Stomach smooth muscle (tissue), 2 donors: ENCODE results near the gene MYLK.

Experiments used
- H3K27ac ChIP-seq: one replicate; pipeline ENCODE4 v1.7.0; 2013; ENCODE audit warnings: mild to moderate bottlenecking, low read length, inconsistent platforms
- H3K27me3 ChIP-seq, 2 donors: one replicate each; pipeline ENCODE4 v1.7.0; 2013; ENCODE audit warnings: low read length in 2 of 2; ENCODE audit not compliant: insufficient read depth in 2 of 2, control insufficient read depth in 1 of 2
- H3K36me3 ChIP-seq, 2 donors: one replicate each; pipeline ENCODE4 v1.7.0; 2013; ENCODE audit warnings: low read length in 2 of 2; ENCODE audit not compliant: control insufficient read depth in 2 of 2, insufficient read depth in 2 of 2
- H3K4me1 ChIP-seq: one replicate; pipeline ENCODE4 v1.7.0; 2013; ENCODE audit warnings: low read length; ENCODE audit not compliant: control insufficient read depth, insufficient read depth
- H3K4me3 ChIP-seq, 2 donors: one replicate each; pipeline ENCODE4 v1.7.0; 2013; ENCODE audit warnings: low read length in 2 of 2
- H3K9ac ChIP-seq, 2 donors: one replicate each; pipeline ENCODE4 v1.7.0; 2013; ENCODE audit warnings: low read length in 2 of 2, mild to moderate bottlenecking in 1 of 2
- H3K9me3 ChIP-seq, 2 donors: one replicate each; pipeline ENCODE4 v1.7.0; 2013; ENCODE audit warnings: low read length in 2 of 2; ENCODE audit not compliant: control insufficient read depth in 2 of 2
- donor health status: healthy.
- donor health status: Pancreatic carcinoma.

MYLK gene

DNA sequence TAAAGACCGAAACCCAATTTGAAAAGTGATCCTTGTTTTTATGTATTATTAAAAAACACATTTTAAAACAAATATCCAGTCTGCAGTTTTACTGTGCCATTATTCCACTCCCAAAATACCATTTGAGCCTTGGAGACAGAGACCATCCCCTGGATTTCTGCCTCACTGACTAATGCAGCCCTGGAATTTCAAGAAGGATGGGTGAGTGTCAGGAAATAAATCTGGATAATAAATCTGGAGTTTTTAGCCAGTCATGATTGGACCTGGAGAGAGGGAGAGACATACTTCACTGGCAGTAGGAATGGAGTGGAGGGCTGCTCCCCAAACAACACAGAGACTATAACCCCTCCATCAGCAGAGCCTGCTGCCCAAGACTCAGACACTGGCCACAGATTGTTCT lies 123.3 kb downstream of the MYLK start:
- Histone ChIP-seq H3K9me3 (no peaks in the 10 kb centered on the region), H3K9ac (no peak overlapping the region), H3K27me3 (no peaks in the 10 kb centered on the region), H3K36me3 (no peaks in the 10 kb centered on the region), H3K4me1 (peaks cover 27% of the 10 kb centered on the region), H3K27ac (no peak overlapping the region), H3K4me3 (no peak overlapping the region)

DNA sequence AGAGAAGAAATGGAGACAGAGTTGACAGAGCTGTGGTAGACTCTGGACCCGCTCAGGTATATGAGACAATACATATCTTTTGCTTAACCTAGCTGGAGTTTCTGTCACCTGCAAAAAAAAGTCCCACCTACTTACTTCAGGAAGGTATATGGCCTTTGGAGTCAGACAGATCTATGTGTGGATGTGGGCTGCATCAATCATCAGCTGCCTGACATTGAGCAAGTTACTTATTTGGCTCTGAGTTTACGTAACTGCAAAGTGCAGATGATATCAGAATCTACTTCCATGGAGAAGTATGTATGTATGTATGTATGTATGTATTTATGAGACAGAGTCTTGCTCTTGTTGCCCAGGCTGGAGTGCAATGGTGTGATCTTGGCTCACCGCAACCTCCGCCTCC lies 124.3 kb downstream of the MYLK start:
- no peak overlapping the region for H3K4me3 ChIP-seq
- H3K27me3 ChIP-seq = no peaks in the 10 kb centered on the region
- no peak overlapping the region for H3K27ac ChIP-seq
- no peaks in the 10 kb centered on the region for H3K36me3 ChIP-seq
- H3K9me3 ChIP-seq = no peaks in the 10 kb centered on the region
- no peak overlapping the region for H3K9ac ChIP-seq
- H3K4me1 ChIP-seq = peaks cover 36% of the 10 kb centered on the region

DNA sequence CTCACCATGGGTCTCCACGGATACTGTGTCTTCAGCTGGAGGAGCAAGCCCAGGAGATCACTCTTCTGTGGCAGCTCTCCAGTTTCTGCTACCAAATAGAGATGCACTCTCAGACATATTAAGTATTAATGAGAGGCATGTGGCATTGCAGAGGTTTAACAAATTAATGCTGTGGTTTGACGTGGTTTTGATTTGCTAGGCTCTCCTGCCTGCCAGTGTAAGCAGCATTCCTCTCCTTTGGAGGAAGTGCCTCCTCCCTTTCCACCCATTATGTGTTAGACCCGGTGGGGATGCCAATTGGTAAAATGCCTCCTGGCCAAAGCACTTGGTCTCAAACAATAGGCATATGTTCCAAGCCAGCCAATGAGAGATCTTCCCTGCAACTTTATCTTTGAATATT lies 124.8 kb downstream of the MYLK start:
- H3K27me3 ChIP-seq = no peaks in the 10 kb centered on the region
- H3K36me3 ChIP-seq = no peaks in the 10 kb centered on the region
- H3K9ac ChIP-seq = no peak overlapping the region
- no peaks in the 10 kb centered on the region for H3K9me3 ChIP-seq
- H3K4me3 ChIP-seq = no peak overlapping the region
- peaks cover 39% of the 10 kb centered on the region for H3K4me1 ChIP-seq
- H3K27ac ChIP-seq = no peak overlapping the region

DNA sequence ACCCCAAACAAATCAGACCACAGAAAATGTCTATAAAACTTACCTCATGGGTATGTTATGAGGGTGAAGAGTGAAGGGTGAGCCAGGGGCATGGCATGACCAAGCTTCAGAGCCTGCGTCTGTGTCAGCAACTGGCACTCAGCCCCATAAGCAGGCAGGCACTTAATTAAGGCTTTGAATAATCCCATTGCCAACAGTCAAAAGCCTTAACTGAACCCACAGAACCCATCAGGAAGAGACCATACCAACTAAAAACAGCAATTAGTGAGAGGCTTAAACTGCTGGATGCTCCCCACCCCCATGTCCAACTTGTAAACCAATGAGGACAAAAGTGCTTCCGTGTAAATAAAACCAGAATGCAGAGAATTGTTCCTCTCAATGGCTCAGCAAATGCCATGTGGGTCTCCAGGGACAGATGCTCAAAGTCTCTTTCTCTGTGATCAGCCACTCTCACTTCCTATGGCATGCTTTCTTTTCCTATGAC lies 126.0 kb downstream of the MYLK start:
- Histone ChIP-seq H3K27ac (peak overlapping the region; percentile 11), H3K9ac (no peak overlapping the region), H3K27me3 (no peaks in the 10 kb centered on the region), H3K4me1 (peaks cover 39% of the 10 kb centered on the region), H3K4me3 (no peak overlapping the region), H3K36me3 (no peaks in the 10 kb centered on the region), H3K9me3 (no peaks in the 10 kb centered on the region)

DNA sequence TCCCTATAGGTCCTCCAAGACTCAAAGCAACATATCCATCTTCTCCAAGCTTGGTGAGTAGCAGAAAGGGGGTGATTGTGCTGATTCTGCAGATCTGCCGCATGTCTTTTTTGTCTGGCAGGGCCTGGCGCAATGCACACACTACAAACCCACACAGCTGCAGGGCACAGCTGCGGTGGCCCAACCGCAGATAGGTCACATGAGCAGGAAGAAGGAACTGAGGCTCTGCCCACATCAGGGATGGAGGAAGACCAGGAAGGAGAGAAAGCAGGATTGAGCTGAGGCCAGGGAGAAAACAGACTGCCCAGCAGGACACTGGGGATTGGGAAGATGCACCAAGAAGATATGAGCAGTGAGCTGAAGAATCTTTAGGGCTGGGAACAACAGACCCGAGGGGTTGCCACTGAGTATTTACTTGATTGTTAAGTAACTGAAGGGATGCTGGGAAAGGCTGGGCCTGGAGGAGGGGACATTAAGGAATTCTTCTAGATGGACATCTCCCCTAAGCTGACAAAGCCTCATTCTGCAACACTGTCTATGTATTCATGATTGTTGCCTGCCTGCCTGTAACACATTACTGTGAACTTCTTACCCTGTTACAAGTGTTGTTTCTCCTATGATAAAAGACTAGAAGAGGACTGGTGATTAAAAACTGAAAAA lies 126.7 kb downstream of the MYLK start:
- Histone ChIP-seq H3K27ac (peak overlapping the region; percentile 11), H3K4me3 (no peak overlapping the region), H3K27me3 (no peaks in the 10 kb centered on the region), H3K4me1 (peaks cover 35% of the 10 kb centered on the region), H3K9ac (no peak overlapping the region), H3K36me3 (no peaks in the 10 kb centered on the region), H3K9me3 (no peaks in the 10 kb centered on the region)

DNA sequence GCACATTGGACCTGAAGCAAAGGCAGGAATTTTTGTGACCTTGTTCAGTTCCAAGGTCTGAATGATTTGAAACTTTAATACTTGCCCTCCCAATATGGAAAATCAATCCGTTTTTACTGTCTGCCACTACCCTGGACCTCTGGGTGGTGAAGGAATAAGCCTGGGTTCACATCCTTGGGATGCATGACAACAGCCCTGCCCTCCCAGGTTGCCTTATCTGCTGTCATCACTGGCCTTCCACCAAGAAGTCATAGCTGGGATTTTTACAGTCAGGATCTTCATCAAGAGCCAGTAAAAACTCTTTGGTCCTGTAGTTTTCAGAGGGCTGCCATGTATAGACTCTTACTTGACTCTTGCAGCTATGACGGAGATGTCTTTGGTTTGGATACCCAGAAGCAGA lies 128.6 kb downstream of the MYLK start:
- peak overlapping the region; percentile 41 for H3K27ac ChIP-seq
- peaks cover 43% of the 10 kb centered on the region for H3K4me1 ChIP-seq
- H3K9me3 ChIP-seq = no peaks in the 10 kb centered on the region
- H3K36me3 ChIP-seq = no peaks in the 10 kb centered on the region
- H3K9ac ChIP-seq = no peak overlapping the region
- no peaks in the 10 kb centered on the region for H3K27me3 ChIP-seq
- no peak overlapping the region for H3K4me3 ChIP-seq

DNA sequence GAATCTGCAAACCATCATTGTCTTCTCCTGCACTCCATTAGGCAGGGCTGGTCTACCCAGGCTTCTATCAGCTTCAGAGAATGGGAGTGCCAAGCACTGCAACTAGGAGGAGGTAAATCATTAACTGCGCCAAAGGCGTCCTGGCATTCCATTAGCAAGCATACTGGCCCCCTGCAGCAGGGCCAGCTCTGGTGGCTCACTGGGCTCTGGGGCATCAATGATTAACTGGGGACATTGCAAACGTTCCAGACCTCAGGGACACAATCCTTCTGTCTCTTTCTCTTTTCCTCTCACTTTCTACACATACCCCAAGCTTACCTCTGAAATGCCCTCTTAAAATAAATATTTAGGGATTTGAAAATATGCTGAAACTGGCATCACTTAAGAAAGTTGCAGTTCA lies 129.0 kb downstream of the MYLK start:
- Histone ChIP-seq H3K36me3 (no peaks in the 10 kb centered on the region), H3K4me3 (no peak overlapping the region), H3K27ac (peak overlapping the region; percentile 41), H3K27me3 (no peaks in the 10 kb centered on the region), H3K9me3 (no peaks in the 10 kb centered on the region), H3K9ac (no peak overlapping the region), H3K4me1 (peaks cover 45% of the 10 kb centered on the region)

DNA sequence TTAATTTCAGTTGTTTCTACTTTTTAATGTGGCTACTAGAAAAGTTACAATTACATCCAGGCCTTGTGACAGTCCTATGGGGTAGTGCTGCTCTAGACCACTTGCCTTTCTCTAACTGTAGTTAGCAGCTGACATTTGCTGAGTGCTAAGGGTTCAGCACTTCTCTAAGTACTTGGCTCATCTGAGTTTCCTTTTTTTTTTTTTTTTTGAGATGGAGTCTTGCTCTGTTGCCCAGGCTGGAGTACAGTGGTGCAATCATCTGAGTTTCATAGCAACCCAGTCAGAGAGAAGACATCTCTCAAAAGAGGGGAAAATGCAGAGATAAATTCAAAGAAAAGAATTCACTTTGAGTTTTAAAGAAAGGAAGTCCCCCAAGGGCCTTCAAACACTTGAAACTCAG lies 130.8 kb downstream of the MYLK start:
- no peak overlapping the region for H3K4me3 ChIP-seq
- no peaks in the 10 kb centered on the region for H3K36me3 ChIP-seq
- no peaks in the 10 kb centered on the region for H3K27me3 ChIP-seq
- H3K4me1 ChIP-seq = peaks cover 44% of the 10 kb centered on the region
- H3K27ac ChIP-seq = no peak overlapping the region
- no peak overlapping the region for H3K9ac ChIP-seq
- H3K9me3 ChIP-seq = no peaks in the 10 kb centered on the region

DNA sequence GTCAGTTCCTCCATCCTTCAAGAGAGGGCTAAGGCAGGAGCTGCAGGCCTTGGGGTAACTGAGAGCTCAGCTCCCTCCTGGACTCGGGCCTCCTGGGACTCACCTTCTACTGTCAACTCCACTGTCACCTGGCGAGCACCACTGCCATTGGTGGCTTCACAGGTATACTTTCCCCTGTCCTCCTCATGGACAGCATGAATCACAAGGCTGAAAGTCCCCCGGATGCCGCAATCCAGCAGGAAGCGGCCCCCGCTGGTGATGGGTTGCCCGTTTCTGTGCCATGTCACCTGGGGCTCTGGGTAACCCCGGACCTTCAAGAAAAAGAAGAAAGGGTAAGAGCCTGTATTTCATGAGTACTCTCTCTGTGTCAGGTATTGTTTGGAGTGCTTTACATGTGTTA lies 131.9 kb downstream of the MYLK start:
- H3K36me3 ChIP-seq = no peaks in the 10 kb centered on the region
- H3K27ac ChIP-seq = no peak overlapping the region
- H3K9ac ChIP-seq = no peak overlapping the region
- H3K27me3 ChIP-seq = no peaks in the 10 kb centered on the region
- H3K9me3 ChIP-seq = no peaks in the 10 kb centered on the region
- no peak overlapping the region for H3K4me3 ChIP-seq
- H3K4me1 ChIP-seq = peaks cover 34% of the 10 kb centered on the region

DNA sequence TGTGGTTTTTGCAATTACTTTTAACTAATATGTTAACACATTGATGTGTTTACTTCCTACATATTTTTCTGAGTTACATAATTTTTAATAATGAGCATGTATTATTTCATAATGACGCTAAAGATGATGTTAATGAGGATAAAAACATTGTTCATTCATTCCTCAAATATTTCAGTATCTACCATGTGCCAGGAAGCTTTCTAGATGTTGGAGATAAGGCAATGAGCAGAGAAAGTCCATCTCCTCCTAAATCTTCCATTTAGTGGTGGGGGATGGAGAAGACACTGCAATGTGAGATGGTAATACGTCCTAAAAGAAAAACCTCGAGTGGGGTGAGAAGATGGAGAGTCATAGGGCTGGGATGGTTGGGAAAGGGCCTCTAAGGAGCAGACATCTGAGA lies 132.7 kb downstream of the MYLK start:
- peaks cover 29% of the 10 kb centered on the region for H3K4me1 ChIP-seq
- H3K4me3 ChIP-seq = no peak overlapping the region
- no peaks in the 10 kb centered on the region for H3K9me3 ChIP-seq
- no peaks in the 10 kb centered on the region for H3K27me3 ChIP-seq
- H3K36me3 ChIP-seq = no peaks in the 10 kb centered on the region
- H3K27ac ChIP-seq = no peak overlapping the region
- H3K9ac ChIP-seq = no peak overlapping the region

DNA sequence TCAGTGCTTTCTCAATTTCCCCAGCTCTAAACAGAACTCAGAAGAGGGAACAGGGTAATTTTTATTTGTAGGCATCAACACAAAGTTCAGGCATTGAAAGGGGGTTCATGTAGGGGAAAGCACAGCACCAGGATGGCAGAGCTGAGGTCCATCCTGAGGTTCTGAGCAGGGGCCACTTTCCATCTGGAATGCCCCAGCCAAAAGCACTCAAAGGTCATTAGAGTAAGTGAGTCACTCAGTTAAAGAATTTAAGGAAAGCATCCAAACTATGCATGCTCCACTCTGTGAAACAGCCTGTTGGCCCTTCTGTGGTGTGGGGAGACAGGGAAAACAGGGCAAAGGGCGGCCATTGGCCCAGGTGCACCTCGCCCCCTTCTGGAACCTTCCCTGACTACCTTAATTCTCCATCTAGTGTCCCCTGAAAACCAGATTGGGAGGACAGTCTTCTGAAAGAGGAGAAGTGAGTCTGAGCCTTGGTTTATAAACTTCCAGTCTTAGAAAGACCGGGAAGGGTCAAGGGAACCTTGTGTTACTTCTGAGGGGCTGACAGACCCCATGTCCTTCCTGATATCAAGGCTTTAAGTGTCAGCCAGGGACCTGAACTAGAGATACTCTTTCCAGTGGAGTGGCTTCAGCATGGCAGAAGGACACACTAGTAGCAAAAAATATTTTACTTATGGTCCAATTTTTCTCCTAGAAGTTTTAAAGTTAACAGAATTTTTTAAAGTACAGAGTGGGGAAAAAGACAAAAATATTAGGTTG lies 133.3 kb downstream of the MYLK start:
- no peak overlapping the region for H3K27ac ChIP-seq
- H3K9ac ChIP-seq = no peak overlapping the region
- H3K36me3 ChIP-seq = no peaks in the 10 kb centered on the region
- H3K4me1 ChIP-seq = peaks cover 28% of the 10 kb centered on the region
- no peaks in the 10 kb centered on the region for H3K9me3 ChIP-seq
- H3K27me3 ChIP-seq = no peaks in the 10 kb centered on the region
- H3K4me3 ChIP-seq = peak overlapping the region in 1 of 2 donors; percentile 15
